HG03354 (cell line): ENCODE results near the gene RGS7.
"Not testable (repeated sequence)": the region's sequence is repeated elsewhere in the genome, so short reads cannot be mapped to it uniquely, and the experiment has no call there.

ENCODE experiments used
- ATAC-seq: cut with Tn5 transposase; IDR thresholded peaks from one replicate; pipeline ENCODE4 v1.9.1; 2021; ENCODE audit warnings: mild to moderate bottlenecking; ENCODE audit not compliant: unreplicated experiment, poor library complexity, severe bottlenecking

Gene RGS7

GRCh38 chr1:240888787-240889048 lies 468.3 kb downstream of the RGS7 start:
- no peak for ATAC-seq

GRCh38 chr1:240888039-240888786 lies 468.8 kb downstream of the RGS7 start:
- ATAC-seq: peak; percentile 65

GRCh38 chr1:240883490-240883889 lies 473.5 kb downstream of the RGS7 start:
- no peak for ATAC-seq

- ATAC-seq: not testable (repeated sequence)
Observed at GRCh38 chr1:240882656-240883308, 474.2 kb downstream of the RGS7 start.

GRCh38 chr1:240878631-240879030 lies 478.4 kb downstream of the RGS7 start:
- ATAC-seq: no peak

GRCh38 chr1:240877605-240878004 lies 479.4 kb downstream of the RGS7 start:
- no peak for ATAC-seq

GRCh38 chr1:240876071-240876470 lies 480.9 kb downstream of the RGS7 start:
- ATAC-seq: no peak

GRCh38 chr1:240869071-240869470 lies 487.9 kb downstream of the RGS7 start:
- no peak for ATAC-seq

- no peak for ATAC-seq
Observed at GRCh38 chr1:240866724-240867123, 490.3 kb downstream of the RGS7 start.

GRCh38 chr1:240860023-240860422 lies 497.0 kb downstream of the RGS7 start:
- ATAC-seq: no peak

GRCh38 chr1:240854367-240854766 lies 502.6 kb downstream of the RGS7 start:
- no peak for ATAC-seq

- ATAC-seq: no peak
Observed at GRCh38 chr1:240847325-240847724, 509.7 kb downstream of the RGS7 start.

- no peak for ATAC-seq
Observed at GRCh38 chr1:240844486-240844885, 512.5 kb downstream of the RGS7 start.

GRCh38 chr1:240843798-240844197 lies 513.2 kb downstream of the RGS7 start:
- ATAC-seq: no peak

GRCh38 chr1:240836271-240836670 lies 520.7 kb downstream of the RGS7 start:
- no peak for ATAC-seq

- no peak for ATAC-seq
Observed at GRCh38 chr1:240835291-240835690, 521.7 kb downstream of the RGS7 start.

GRCh38 chr1:240833075-240833474 lies 523.9 kb downstream of the RGS7 start:
- no peak for ATAC-seq

GRCh38 chr1:240831922-240832321 lies 525.1 kb downstream of the RGS7 start:
- no peak for ATAC-seq

- no peak for ATAC-seq
Observed at GRCh38 chr1:240831191-240831631, 525.8 kb downstream of the RGS7 start.

- no peak for ATAC-seq
Observed at GRCh38 chr1:240829487-240829886, 527.5 kb downstream of the RGS7 start.

GRCh38 chr1:240827786-240828185 lies 529.2 kb downstream of the RGS7 start:
- no peak for ATAC-seq

- no peak for ATAC-seq
Observed at GRCh38 chr1:240824238-240824637, 532.8 kb downstream of the RGS7 start.
